ENCODE measurements around the gene GRID1.

The GRID1 gene

GRCh38 chr10:85967594-85967993 is 399.0 kb downstream of the GRID1 start:
- H3K27me3 ChIP-seq (ENCODE audit: control insufficient read depth in 1 of 2, insufficient read depth in 1 of 2, low read length in 2 of 2) = no peaks in the 10 kb centered on the region
- H3K4me2 ChIP-seq (ENCODE audit: low read length, poor library complexity, severe bottlenecking) = no peak overlapping the region
- H3K18ac ChIP-seq (ENCODE audit: low read depth in 1 of 2, low read length in 2 of 2) = no peak overlapping the region
- no peak overlapping the region for H4K8ac ChIP-seq (ENCODE audit: low read length)
- no peaks in the 10 kb centered on the region for H3K79me1 ChIP-seq (replicated peaks; ENCODE audit: low read length, poor library complexity, severe bottlenecking)
- no peak overlapping the region for H3K27ac ChIP-seq (ENCODE audit: low read length, poor library complexity, severe bottlenecking)
- H3K23ac ChIP-seq (ENCODE audit: low read length in 2 of 2) = no peak overlapping the region
- H3K36me3 ChIP-seq (ENCODE audit: control insufficient read depth in 1 of 2, insufficient read depth in 2 of 2, low read depth in 1 of 2, low read length in 2 of 2) = no peaks in the 10 kb centered on the region
- no CpG with 5 or more reads among the region's 1 CpG for WGBS
- no peak for DNase-seq
- no peak overlapping the region for H3K14ac ChIP-seq (ENCODE audit: low read length in 2 of 2)
- no peak overlapping the region for H2BK15ac ChIP-seq (ENCODE audit: low read depth, poor library complexity, severe bottlenecking)
- no peak overlapping the region for H3K4ac ChIP-seq (ENCODE audit: low read depth in 1 of 2, low read length in 2 of 2)
- no peak overlapping the region for H2BK5ac ChIP-seq (ENCODE audit: low read depth, low read length, poor library complexity, severe bottlenecking)
- no peak overlapping the region for H3K4me3 ChIP-seq (ENCODE audit: insufficient read depth in 1 of 2, low read depth in 1 of 2, low read length in 2 of 2)
- H2BK120ac ChIP-seq (ENCODE audit: low read depth, low read length) = no peak overlapping the region
- no peak overlapping the region for H4K91ac ChIP-seq (ENCODE audit: low read length)
- H3K9ac ChIP-seq (ENCODE audit: low read length) = no peak overlapping the region
- H3K4me1 ChIP-seq (ENCODE audit: control insufficient read depth, insufficient read depth, low read depth, low read length) = no peaks in the 10 kb centered on the region
- H2AK5ac ChIP-seq (ENCODE audit: low read length, severe bottlenecking) = no peak overlapping the region
- no peak overlapping the region for H2AFZ ChIP-seq (ENCODE audit: low read depth, low read length)
- H3K9me3 ChIP-seq (ENCODE audit: control insufficient read depth, low read length) = peaks cover 14% of the 10 kb centered on the region
- no peak overlapping the region for H2BK12ac ChIP-seq (ENCODE audit: low read length in 2 of 2)

- no peak overlapping the region for H3K4me3 ChIP-seq (ENCODE audit: insufficient read depth in 1 of 2, low read depth in 1 of 2, low read length in 2 of 2)
- H3K18ac ChIP-seq (ENCODE audit: low read depth in 1 of 2, low read length in 2 of 2) = no peak overlapping the region
- no peak overlapping the region for H3K23ac ChIP-seq (ENCODE audit: low read length in 2 of 2)
- no peaks in the 10 kb centered on the region for H3K4me1 ChIP-seq (ENCODE audit: control insufficient read depth, insufficient read depth, low read depth, low read length)
- no peak overlapping the region for H3K9ac ChIP-seq (ENCODE audit: low read length)
- H2BK15ac ChIP-seq (ENCODE audit: low read depth, poor library complexity, severe bottlenecking) = no peak overlapping the region
- no peak overlapping the region for H2AFZ ChIP-seq (ENCODE audit: low read depth, low read length)
- H3K4ac ChIP-seq (ENCODE audit: low read depth in 1 of 2, low read length in 2 of 2) = no peak overlapping the region
- peaks cover 6% of the 10 kb centered on the region for H3K9me3 ChIP-seq (ENCODE audit: control insufficient read depth, low read length)
- H3K79me1 ChIP-seq (replicated peaks; ENCODE audit: low read length, poor library complexity, severe bottlenecking) = no peaks in the 10 kb centered on the region
- no peak overlapping the region for H3K27ac ChIP-seq (ENCODE audit: low read length, poor library complexity, severe bottlenecking)
- H3K36me3 ChIP-seq (ENCODE audit: control insufficient read depth in 1 of 2, insufficient read depth in 2 of 2, low read depth in 1 of 2, low read length in 2 of 2) = no peaks in the 10 kb centered on the region
- H4K91ac ChIP-seq (ENCODE audit: low read length) = no peak overlapping the region
- 35% methylated on average over 1 of the region's 1 CpG for WGBS
- no peak overlapping the region for H2BK12ac ChIP-seq (ENCODE audit: low read length in 2 of 2)
- H3K27me3 ChIP-seq (ENCODE audit: control insufficient read depth in 1 of 2, insufficient read depth in 1 of 2, low read length in 2 of 2) = no peaks in the 10 kb centered on the region
- H2BK120ac ChIP-seq (ENCODE audit: low read depth, low read length) = no peak overlapping the region
- no peak overlapping the region for H4K8ac ChIP-seq (ENCODE audit: low read length)
- H3K14ac ChIP-seq (ENCODE audit: low read length in 2 of 2) = no peak overlapping the region
- H2BK5ac ChIP-seq (ENCODE audit: low read depth, low read length, poor library complexity, severe bottlenecking) = no peak overlapping the region
- no peak for DNase-seq
- H3K4me2 ChIP-seq (ENCODE audit: low read length, poor library complexity, severe bottlenecking) = no peak overlapping the region
- no peak overlapping the region for H2AK5ac ChIP-seq (ENCODE audit: low read length, severe bottlenecking)
These were observed 405.0 kb downstream of the GRID1 start for GRCh38 chr10:85961479-85962067.

GRCh38 chr10:85961073-85961472 is 405.5 kb downstream of the GRID1 start:
- H3K14ac ChIP-seq (ENCODE audit: low read length in 2 of 2) = no peak overlapping the region
- H2BK12ac ChIP-seq (ENCODE audit: low read length in 2 of 2) = no peak overlapping the region
- no peak overlapping the region for H3K4me3 ChIP-seq (ENCODE audit: insufficient read depth in 1 of 2, low read depth in 1 of 2, low read length in 2 of 2)
- no peaks in the 10 kb centered on the region for H3K36me3 ChIP-seq (ENCODE audit: control insufficient read depth in 1 of 2, insufficient read depth in 2 of 2, low read depth in 1 of 2, low read length in 2 of 2)
- no peak overlapping the region for H2BK15ac ChIP-seq (ENCODE audit: low read depth, poor library complexity, severe bottlenecking)
- H3K4ac ChIP-seq (ENCODE audit: low read depth in 1 of 2, low read length in 2 of 2) = no peak overlapping the region
- H3K79me1 ChIP-seq (replicated peaks; ENCODE audit: low read length, poor library complexity, severe bottlenecking) = no peaks in the 10 kb centered on the region
- no peak overlapping the region for H2BK120ac ChIP-seq (ENCODE audit: low read depth, low read length)
- no peak overlapping the region for H3K4me2 ChIP-seq (ENCODE audit: low read length, poor library complexity, severe bottlenecking)
- DNase-seq = no peak
- no peak overlapping the region for H3K18ac ChIP-seq (ENCODE audit: low read depth in 1 of 2, low read length in 2 of 2)
- H2BK5ac ChIP-seq (ENCODE audit: low read depth, low read length, poor library complexity, severe bottlenecking) = no peak overlapping the region
- H2AK5ac ChIP-seq (ENCODE audit: low read length, severe bottlenecking) = no peak overlapping the region
- H3K23ac ChIP-seq (ENCODE audit: low read length in 2 of 2) = no peak overlapping the region
- no peak overlapping the region for H4K91ac ChIP-seq (ENCODE audit: low read length)
- H3K9me3 ChIP-seq (ENCODE audit: control insufficient read depth, low read length) = peaks cover 7% of the 10 kb centered on the region
- H2AFZ ChIP-seq (ENCODE audit: low read depth, low read length) = no peak overlapping the region
- no peaks in the 10 kb centered on the region for H3K4me1 ChIP-seq (ENCODE audit: control insufficient read depth, insufficient read depth, low read depth, low read length)
- H3K27me3 ChIP-seq (ENCODE audit: control insufficient read depth in 1 of 2, insufficient read depth in 1 of 2, low read length in 2 of 2) = no peaks in the 10 kb centered on the region
- 73% methylated on average over 5 of the region's 6 CpGs for WGBS
- H3K9ac ChIP-seq (ENCODE audit: low read length) = no peak overlapping the region
- no peak overlapping the region for H3K27ac ChIP-seq (ENCODE audit: low read length, poor library complexity, severe bottlenecking)
- H4K8ac ChIP-seq (ENCODE audit: low read length) = no peak overlapping the region

- Histone ChIP-seq H4K91ac (ENCODE audit: low read length) (no peak overlapping the region), H3K4me2 (ENCODE audit: low read length, poor library complexity, severe bottlenecking) (no peak overlapping the region), H3K27ac (ENCODE audit: low read length, poor library complexity, severe bottlenecking) (no peak overlapping the region), H2AFZ (ENCODE audit: low read depth, low read length) (no peak overlapping the region), H3K4me1 (ENCODE audit: control insufficient read depth, insufficient read depth, low read depth, low read length) (no peaks in the 10 kb centered on the region), H3K4me3 (ENCODE audit: insufficient read depth in 1 of 2, low read depth in 1 of 2, low read length in 2 of 2) (no peak overlapping the region), H3K79me1 (replicated peaks; ENCODE audit: low read length, poor library complexity, severe bottlenecking) (no peaks in the 10 kb centered on the region), H3K27me3 (ENCODE audit: control insufficient read depth in 1 of 2, insufficient read depth in 1 of 2, low read length in 2 of 2) (no peaks in the 10 kb centered on the region), H3K23ac (ENCODE audit: low read length in 2 of 2) (no peak overlapping the region), H2BK12ac (ENCODE audit: low read length in 2 of 2) (no peak overlapping the region), H2BK15ac (ENCODE audit: low read depth, poor library complexity, severe bottlenecking) (no peak overlapping the region), H3K14ac (ENCODE audit: low read length in 2 of 2) (no peak overlapping the region), H2BK120ac (ENCODE audit: low read depth, low read length) (no peak overlapping the region), H3K9ac (ENCODE audit: low read length) (no peak overlapping the region), H3K9me3 (ENCODE audit: control insufficient read depth, low read length) (peaks cover 7% of the 10 kb centered on the region), H3K36me3 (ENCODE audit: control insufficient read depth in 1 of 2, insufficient read depth in 2 of 2, low read depth in 1 of 2, low read length in 2 of 2) (no peaks in the 10 kb centered on the region), H2BK5ac (ENCODE audit: low read depth, low read length, poor library complexity, severe bottlenecking) (no peak overlapping the region), H2AK5ac (ENCODE audit: low read length, severe bottlenecking) (no peak overlapping the region), H4K8ac (ENCODE audit: low read length) (no peak overlapping the region), H3K4ac (ENCODE audit: low read depth in 1 of 2, low read length in 2 of 2) (no peak overlapping the region), H3K18ac (ENCODE audit: low read depth in 1 of 2, low read length in 2 of 2) (no peak overlapping the region)
- no peak for DNase-seq
- 36% methylated on average over 1 of the region's 3 CpGs for WGBS
These were observed 407.4 kb downstream of the GRID1 start for GRCh38 chr10:85959239-85959638.

Measured in mesenchymal stem cell (in vitro differentiated cells and primary cell).